GM06990 (cell line): Measurements from ENCODE around the gene PIK3R4.

ENCODE experiments used
- DNase-seq: peaks from one replicate; pipeline ENCODE4 v3.0.0-alpha.2; 2011; ENCODE audit not compliant: insufficient read length; ENCODE audit errors: extremely low read depth
- H3K27me3 ChIP-seq: replicated peaks from 2 replicates; pipeline ENCODE4 v1.6.0; 2011; ENCODE audit warnings: low read length; ENCODE audit not compliant: control insufficient read depth, insufficient read depth
- H3K36me3 ChIP-seq: 2 replicates; pipeline ENCODE4 v1.5.1; 2011; ENCODE audit warnings: low read length; ENCODE audit not compliant: control insufficient read depth, insufficient read depth
- H3K4me3 ChIP-seq: replicated peaks from 2 replicates; pipeline ENCODE4 v1.5.1; 2011; ENCODE audit warnings: low read depth, mild to moderate bottlenecking, control low read depth, low read length
- CTCF ChIP-seq: IDR thresholded peaks from 2 replicates; pipeline ENCODE4 v1.5.1; 2011; ENCODE audit warnings: low read length, control low read depth, mild to moderate bottlenecking, inconsistent platforms; ENCODE audit not compliant: insufficient read depth, poor library complexity, severe bottlenecking

Gene PIK3R4

GRCh38 chr3:130739848-130740247 lies 6.8 kb downstream of the PIK3R4 start:
- H3K36me3 ChIP-seq, result peaks cover 1% of the 10 kb centered on the region

DNA sequence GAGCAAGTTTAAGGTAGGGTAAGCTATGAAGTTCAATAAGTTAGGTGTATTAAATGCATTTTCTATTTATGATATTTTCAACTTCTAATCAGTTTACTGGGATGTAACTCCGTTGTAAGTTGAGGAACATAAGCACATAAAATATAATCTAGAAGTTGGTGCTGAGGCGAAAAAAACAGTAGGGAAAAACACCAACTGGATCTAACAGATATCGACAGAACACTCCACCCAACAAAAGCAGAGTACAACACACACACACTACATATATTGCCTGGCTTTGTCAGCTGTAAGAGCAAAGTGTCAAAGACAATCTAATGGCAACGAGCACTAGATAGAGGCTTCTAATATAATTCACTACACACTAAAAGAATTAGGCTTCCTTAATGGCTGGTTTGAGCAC lies 8.4 kb downstream of the PIK3R4 start:
- no peaks in the 10 kb centered on the region for H3K27me3 ChIP-seq
- H3K4me3 ChIP-seq, result no peak overlapping the region
- no peak for DNase-seq
- peaks cover 1% of the 10 kb centered on the region; the same call in 1 of the 2 replicates for H3K36me3 ChIP-seq
- no peak for TF ChIP-seq CTCF

More at GRCh38 chr3:130739848-130740247, 6.8 kb downstream of the PIK3R4 start:
- no peak for DNase-seq
- Histone ChIP-seq H3K4me3 (no peak overlapping the region), H3K27me3 (no peaks in the 10 kb centered on the region)
- TF ChIP-seq CTCF, result no peak

DNA sequence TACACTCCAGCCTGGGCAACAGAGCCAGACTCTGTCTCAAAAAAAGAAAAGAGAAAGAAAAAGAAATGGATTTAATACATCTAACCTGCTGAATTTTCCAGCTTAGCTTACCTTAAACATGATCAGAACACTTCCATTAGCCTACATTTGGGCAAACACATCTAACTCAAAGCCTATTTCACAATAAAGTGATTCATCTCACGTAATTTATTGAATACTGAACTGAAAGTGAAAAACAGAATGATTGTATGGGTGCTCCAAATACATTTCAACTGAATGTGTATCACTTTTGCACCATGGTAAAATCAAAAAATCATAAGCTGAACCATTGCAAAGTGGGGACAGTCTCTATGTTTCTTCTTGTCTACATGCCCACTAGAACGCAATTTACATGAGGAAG lies 9.0 kb downstream of the PIK3R4 start:
- no peak overlapping the region for H3K4me3 ChIP-seq
- DNase-seq, result no peak
- no peaks in the 10 kb centered on the region for H3K27me3 ChIP-seq
- no peak for TF ChIP-seq CTCF
- peaks cover 1% of the 10 kb centered on the region; the same call in 1 of the 2 replicates for H3K36me3 ChIP-seq

DNA sequence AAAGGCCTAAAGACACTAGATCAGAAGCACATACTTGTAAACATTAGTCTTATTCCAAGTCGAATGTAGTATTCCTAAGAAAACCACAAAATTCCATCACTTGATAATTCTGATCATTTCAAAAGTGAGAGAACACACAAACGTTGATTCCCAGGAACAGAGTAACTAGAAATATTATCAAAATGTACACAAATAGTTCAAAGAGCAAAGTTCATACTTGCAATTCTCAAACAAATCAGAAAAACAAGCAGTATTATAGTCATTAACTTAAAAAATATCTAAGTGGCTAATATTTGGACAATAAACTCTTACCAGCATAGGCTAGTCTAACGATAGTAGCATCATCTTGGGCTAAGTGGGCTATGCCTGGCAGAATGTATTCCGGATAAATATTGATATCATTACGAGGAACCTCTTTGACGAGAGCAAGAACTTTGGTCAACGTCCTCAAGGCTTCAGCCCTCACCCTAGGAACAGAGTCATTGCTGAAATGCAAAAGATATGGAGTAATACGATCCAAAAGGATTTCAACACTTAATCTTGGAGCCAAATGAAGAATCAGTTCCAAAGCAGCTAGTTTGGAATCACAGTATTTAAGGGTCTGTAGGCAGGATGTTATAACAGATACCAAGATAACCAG lies 13.3 kb downstream of the PIK3R4 start:
- Histone ChIP-seq H3K27me3 (no peaks in the 10 kb centered on the region), H3K4me3 (no peak overlapping the region), H3K36me3 (peaks cover 3% of the 10 kb centered on the region)
- no peak for TF ChIP-seq CTCF
- no peak for DNase-seq

DNA sequence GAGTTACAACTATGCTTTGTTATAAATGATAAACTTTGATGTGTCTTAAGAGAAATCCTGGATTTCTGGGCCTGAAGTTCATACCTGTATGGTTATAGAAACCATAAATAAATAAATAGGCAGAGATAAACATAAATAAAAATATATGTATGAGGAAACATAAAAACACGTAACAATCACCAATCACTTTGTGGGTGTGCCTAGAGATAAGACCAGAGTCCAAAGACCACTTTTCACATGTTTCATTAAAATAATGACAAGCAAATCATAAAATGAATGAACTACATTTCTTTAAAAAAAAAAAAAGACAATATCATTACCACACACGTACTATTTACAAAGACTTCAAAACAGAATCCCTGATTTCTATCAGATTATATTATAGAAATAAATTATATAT lies 14.1 kb downstream of the PIK3R4 start:
- DNase-seq, result no peak
- Histone ChIP-seq H3K36me3 (peaks cover 3% of the 10 kb centered on the region), H3K27me3 (no peaks in the 10 kb centered on the region), H3K4me3 (no peak overlapping the region)
- no peak for TF ChIP-seq CTCF

DNA sequence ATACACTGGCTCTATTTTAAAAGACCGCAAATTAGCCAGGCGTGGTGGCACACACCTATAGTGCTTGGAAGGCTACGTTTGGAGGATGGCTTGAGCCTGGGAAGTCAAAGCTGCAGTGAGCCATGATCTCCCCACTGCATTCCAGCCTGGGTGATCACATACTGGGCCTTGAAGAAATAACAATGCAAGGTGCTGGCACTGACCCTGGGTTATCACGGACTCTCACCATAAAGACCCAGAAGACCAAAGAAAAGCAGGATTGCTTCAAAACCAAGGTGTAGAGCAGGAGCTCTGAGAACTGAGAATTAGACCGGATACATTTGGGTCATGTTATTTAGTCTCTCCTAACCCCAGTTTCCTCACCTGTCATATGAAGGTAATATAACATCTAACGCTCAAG lies 14.8 kb downstream of the PIK3R4 start:
- TF ChIP-seq CTCF, result no peak
- DNase-seq, result no peak
- peaks cover 3% of the 10 kb centered on the region for H3K36me3 ChIP-seq
- H3K27me3 ChIP-seq, result no peaks in the 10 kb centered on the region
- no peak overlapping the region for H3K4me3 ChIP-seq
